ENCODE data around the gene ARMC2.

- no peak for TF ChIP-seq ZNF274 (IDR thresholded peaks at IDR 0.05; ENCODE audit: low read depth, low read length)
- TF ChIP-seq SUZ12 (IDR thresholded peaks at IDR 0.05; ENCODE audit: extremely low read depth, insufficient read depth, insufficient read length), result no peak
These were observed 79.7 kb downstream of the ARMC2 start for GRCh38 chr6:108927927-108928326.

Measured in NT2/D1 (cell line).